Stimulated activated CD4-positive, alpha-beta T cell treated with anti-CD3 and anti-CD28 coated beads, Interleukin-15, amount 100 ng/mL, for 24 hours (primary cell): Measurements from ENCODE around the gene TPM1.
"Not testable (repeated sequence)": the region's sequence is repeated elsewhere in the genome, so short reads cannot be mapped to it uniquely, and the experiment has no call there.

Experiments used
- DNase-seq: peaks from one replicate; pipeline ENCODE4 v3.0.0-alpha.2; 2020

TPM1 gene

GRCh38 chr15:63041974-63042876 lies at the start of gene TPM1:
TPM1 (plus strand) TSS chr15:63042747; CDS start chr15:63042830, 83 bp downstream.
- DNase-seq, result peak; percentile 35

- no peak for DNase-seq
Measured at GRCh38 chr15:62993066-62993465, 49.5 kb upstream of the TPM1 start.

GRCh38 chr15:62993632-62994031 lies 48.9 kb upstream of the TPM1 start:
- not testable (repeated sequence) for DNase-seq

- DNase-seq, result no peak
Measured at GRCh38 chr15:62994439-62994838, 48.1 kb upstream of the TPM1 start.

GRCh38 chr15:62994975-62995681 lies 47.4 kb upstream of the TPM1 start:
- no peak for DNase-seq

- DNase-seq, result no peak
Measured at GRCh38 chr15:62997441-62997840, 45.1 kb upstream of the TPM1 start.

- no peak for DNase-seq
Measured at GRCh38 chr15:62998262-62998890, 44.2 kb upstream of the TPM1 start.

GRCh38 chr15:62999178-62999577 lies 43.4 kb upstream of the TPM1 start:
- no peak for DNase-seq

- DNase-seq, result no peak
Measured at GRCh38 chr15:62999923-63000561, 42.5 kb upstream of the TPM1 start.

GRCh38 chr15:63000706-63001105 lies 41.8 kb upstream of the TPM1 start:
- DNase-seq, result no peak

GRCh38 chr15:63004211-63004610 lies 38.3 kb upstream of the TPM1 start:
- no peak for DNase-seq

GRCh38 chr15:63006032-63006878 lies 36.3 kb upstream of the TPM1 start:
- no peak for DNase-seq

GRCh38 chr15:63008333-63009049 lies 34.1 kb upstream of the TPM1 start:
- no peak for DNase-seq

GRCh38 chr15:63010386-63010785 lies 32.2 kb upstream of the TPM1 start:
- DNase-seq, result no peak

GRCh38 chr15:63010920-63011693 lies 31.4 kb upstream of the TPM1 start:
- DNase-seq, result no peak

- no peak for DNase-seq
Measured at GRCh38 chr15:63012444-63012843, 30.1 kb upstream of the TPM1 start.

GRCh38 chr15:63013052-63013808 lies 29.3 kb upstream of the TPM1 start:
- no peak for DNase-seq

GRCh38 chr15:63014578-63014977 lies 28.0 kb upstream of the TPM1 start:
- no peak for DNase-seq

- DNase-seq, result no peak
Measured at GRCh38 chr15:63015618-63016017, 26.9 kb upstream of the TPM1 start.

GRCh38 chr15:63016234-63016633 lies 26.3 kb upstream of the TPM1 start:
- no peak for DNase-seq
